Measurements from ENCODE around the gene NCL.

- TF ChIP-seq TAF1 (conservative IDR thresholded peaks at IDR 0.05) (no peak), CTCF (IDR thresholded peaks at IDR 0.05; ENCODE audit: low read depth, low read length, missing input control) (no peak), SP1 (IDR thresholded peaks at IDR 0.05) (no peak), GABPA (IDR thresholded peaks at IDR 0.05 in 1 of 2, conservative IDR thresholded peaks at IDR 0.05 in 1 of 2) (no peak), MAX (IDR thresholded peaks at IDR 0.05) (no peak), YY1 (IDR thresholded peaks at IDR 0.05) (no peak), JUND (IDR thresholded peaks at IDR 0.05) (no peak), REST (IDR thresholded peaks at IDR 0.05) (no peak), RAD21 (IDR thresholded peaks at IDR 0.05) (no peak)
These were observed 34.4 kb downstream of the NCL start for GRCh38 chr2:231429901-231430300.

Data from liver (tissue), 3 donors.